HG02759 (cell line): ENCODE measurements around the gene TIAM1.

Experiments
- ATAC-seq: cut with Tn5 transposase; IDR thresholded peaks from one replicate; pipeline ENCODE4 v1.9.1; 2021; ENCODE audit warnings: mild to moderate bottlenecking, moderate library complexity; ENCODE audit not compliant: unreplicated experiment

Gene TIAM1

GRCh38 chr21:31335957-31336738 is 7.9 kb downstream of the TIAM1 start:
- ATAC-seq: no peak

DNA sequence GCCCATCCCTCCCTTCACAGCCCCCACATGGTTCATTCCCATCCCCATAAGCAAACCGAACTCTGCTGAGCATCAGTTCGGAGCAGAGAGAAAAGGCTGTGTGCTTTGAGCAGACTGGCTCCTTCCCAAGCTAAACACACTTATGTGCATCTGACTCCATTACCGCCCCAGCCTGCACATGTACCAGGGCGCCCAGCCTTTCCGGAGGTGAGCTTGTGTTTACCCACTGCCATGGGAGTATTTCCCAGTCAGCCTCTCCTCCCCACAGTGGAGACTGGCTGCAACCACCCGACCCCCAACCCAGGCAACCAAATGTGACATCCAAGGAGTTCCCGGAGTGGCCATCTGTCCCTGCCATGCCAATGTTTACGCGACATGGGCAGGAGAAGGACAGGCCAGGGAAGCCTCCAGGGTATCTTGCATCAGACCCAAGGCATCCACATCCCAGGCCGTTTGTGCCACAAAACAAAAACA is 9.4 kb downstream of the TIAM1 start:
- ATAC-seq: no peak

DNA sequence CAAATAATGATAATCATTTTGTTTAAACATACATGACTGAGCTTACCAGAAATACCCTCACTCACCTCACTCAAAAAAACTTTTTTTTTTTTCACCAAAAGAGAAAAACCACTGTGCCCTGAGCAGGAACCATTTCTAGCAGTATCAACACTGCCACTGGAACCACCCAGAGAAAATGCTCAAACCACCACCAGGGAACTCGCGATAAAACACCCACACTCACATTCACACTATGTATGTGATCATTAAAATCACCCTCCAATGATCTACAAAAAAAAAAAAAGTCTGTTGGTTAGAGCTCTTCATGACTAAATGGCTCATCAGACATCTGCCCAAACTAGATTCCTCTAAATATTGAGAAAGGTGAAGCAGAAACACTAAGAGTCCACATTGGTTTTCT is 11.5 kb downstream of the TIAM1 start:
- no peak for ATAC-seq

- no peak for ATAC-seq
Measured at GRCh38 chr21:31331231-31331630, 12.8 kb downstream of the TIAM1 start.

DNA sequence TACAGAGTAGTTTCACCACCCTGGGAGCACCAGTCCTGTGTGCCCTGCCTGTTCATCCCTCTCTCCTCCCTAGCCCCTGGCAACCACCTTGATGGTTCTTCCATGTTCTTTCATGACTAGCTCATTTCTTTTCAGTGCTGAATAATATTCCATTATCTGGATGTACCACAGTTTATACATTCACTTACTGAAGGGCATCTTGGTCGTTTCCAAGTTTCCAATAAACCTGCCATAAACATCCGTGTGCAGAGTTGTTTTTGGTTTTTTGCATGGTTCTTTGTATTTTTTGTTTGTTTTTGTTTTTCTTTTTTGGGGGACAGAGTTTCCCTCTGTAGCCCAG is 13.9 kb downstream of the TIAM1 start:
- no peak for ATAC-seq

DNA sequence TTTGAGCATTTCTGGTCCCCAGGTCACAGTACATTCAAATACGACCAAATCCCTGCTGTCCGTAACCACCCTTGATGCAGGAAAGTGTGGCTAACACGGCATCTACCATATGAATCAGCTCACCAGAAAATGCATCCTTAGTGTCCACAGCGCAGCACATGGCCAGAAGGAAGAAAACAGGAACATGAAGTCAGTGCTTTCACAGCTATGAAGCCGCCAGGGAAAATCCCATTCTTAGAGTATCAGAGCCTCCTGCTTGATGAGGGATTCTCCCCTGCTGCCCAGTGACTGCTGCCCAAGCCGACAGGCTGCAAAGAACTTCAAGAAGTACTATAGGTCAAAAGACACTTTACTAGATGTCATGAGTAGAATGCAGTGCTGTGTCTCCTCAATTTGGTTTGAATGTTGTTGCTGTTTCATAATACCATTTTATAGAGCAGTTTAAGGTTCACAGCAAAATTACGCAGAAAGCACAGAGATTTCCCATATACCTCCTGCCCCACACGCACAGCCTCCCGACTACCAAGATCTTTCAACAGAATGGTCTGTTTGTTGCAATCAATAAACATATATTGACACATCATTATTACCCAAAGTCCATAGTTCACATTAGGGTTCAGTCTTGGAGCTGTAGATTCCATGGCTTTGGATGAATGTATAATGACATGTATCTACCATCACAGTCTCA is 14.5 kb downstream of the TIAM1 start:
- no peak for ATAC-seq

- peak; percentile 95 for ATAC-seq
Measured at GRCh38 chr21:31326522-31327242, 17.4 kb downstream of the TIAM1 start.

DNA sequence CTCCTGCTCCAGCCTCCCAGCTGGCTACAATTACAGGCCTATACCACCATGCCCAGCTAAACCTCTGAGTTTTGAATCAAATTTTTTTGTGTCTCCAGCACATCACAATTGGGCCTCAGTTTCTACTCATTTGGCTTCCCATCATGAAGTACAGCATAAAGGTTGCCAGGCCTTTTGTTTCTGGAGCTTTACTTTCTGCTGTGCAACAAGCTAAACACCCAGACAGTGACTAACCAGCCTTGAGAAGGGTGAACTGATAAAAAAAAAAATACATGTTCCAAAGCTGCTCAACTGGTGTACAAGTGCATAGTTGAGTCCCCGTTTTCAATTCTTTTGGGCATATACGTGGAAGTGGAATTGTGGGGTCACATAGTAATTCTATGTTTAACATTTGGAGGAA is 25.1 kb downstream of the TIAM1 start:
- ATAC-seq: no peak

- no peak for ATAC-seq
Measured at GRCh38 chr21:31317688-31318087, 26.4 kb downstream of the TIAM1 start.

DNA sequence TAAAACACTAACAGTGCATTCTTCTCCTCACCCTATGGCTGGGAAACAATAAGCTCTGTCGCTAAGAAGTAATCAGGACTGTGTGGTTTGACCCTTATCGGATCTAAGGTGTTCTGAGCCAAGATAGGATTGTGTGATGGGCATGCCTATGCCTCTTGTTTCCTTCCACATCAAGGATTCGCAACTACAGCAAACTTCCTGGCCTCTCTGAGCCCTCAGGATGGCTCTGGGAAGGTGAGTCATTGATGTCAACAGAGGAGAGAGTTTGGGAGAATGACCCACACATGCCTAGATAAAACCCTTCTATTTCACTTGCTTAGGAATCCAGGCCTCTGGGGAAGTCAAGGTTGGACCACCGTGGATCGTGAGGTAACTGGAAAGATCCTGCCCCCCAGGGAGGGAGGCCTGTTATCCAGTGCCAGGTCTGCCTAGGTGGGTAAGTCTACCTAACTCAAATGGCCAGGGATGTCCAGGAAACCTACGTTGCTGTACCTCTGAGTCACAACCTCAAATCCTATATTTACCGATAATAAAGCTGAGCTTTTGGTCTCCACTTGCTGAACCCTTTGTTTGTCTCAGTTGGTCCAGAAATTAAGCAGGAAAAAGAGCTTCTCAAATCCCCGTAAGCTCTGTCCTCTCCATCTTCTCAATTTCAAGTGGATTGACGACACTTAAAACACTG is 27.4 kb downstream of the TIAM1 start:
- ATAC-seq: no peak

DNA sequence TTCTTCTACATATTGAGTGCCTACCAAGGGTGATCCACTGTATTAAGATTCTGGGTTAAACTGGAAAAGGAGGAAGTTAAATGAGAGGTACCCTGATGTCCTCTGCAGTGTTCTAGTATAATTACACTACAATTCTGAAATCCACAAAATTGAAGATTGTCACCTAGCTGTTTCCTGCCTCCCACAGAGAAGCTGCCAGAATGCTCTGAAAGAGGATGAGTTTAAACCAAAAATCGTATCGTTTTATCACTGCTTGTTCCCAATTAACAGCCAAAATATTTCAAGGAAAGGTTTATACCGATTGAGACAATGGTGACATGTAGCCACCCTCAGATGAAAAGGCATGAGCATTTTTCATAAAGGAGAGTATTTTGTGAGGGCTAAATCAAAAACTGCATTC is 28.0 kb downstream of the TIAM1 start:
- no peak for ATAC-seq

DNA sequence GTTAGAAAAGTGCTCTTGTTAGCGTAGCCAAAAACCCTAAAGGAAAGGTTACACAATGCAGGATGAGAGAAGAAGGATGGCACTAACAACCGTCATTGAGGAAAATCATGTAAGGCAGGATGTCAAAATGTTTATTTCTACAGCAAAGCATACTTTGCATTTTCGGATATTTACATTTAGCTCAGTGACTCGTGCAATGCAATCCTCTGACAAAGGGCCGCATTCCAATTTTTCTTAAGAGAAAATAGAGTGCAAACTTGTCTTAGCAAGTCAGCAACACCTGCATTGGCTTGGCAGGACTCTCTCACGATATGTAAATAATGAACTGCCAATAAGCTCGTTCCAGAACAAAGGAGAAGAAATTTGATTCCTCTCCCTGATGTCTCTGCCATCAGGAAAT is 33.3 kb downstream of the TIAM1 start:
- ATAC-seq: no peak

- no peak for ATAC-seq
Measured at GRCh38 chr21:31308584-31308983, 35.5 kb downstream of the TIAM1 start.

- no peak for ATAC-seq
Measured at GRCh38 chr21:31305888-31306287, 38.2 kb downstream of the TIAM1 start.

- ATAC-seq: no peak
Measured at GRCh38 chr21:31299291-31300147, 44.5 kb downstream of the TIAM1 start.

- no peak for ATAC-seq
Measured at GRCh38 chr21:31298618-31299269, 45.3 kb downstream of the TIAM1 start.

- no peak for ATAC-seq
Measured at GRCh38 chr21:31297806-31298205, 46.3 kb downstream of the TIAM1 start.

GRCh38 chr21:31295676-31296075 is 48.4 kb downstream of the TIAM1 start:
- ATAC-seq: no peak

GRCh38 chr21:31294691-31295090 is 49.4 kb downstream of the TIAM1 start:
- ATAC-seq: no peak

DNA sequence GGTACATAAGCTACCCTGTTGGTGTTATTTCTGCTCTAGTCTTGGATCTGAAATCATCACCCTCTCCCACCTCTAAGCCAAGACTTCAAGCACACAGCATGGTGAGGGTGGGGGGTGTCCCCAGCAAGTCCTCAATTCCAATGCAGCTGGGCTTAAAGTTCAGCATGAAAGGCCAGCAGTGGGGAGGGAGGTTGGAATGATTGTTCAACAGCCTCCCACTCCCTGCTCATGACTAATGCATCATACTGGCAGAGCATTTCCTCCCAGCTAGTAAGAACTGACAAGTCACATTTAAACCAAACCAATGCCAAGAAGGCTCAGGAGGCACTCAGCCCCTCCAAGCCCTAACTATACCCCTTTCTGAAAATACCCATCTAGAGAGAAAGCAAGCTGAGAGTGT is 50.1 kb downstream of the TIAM1 start:
- ATAC-seq: no peak
